ENCODE results near the gene FEM1C.

Gene FEM1C

GRCh38 chr5:115544436-115545350 is at the start of gene FEM1C:
Gene FEM1C (minus strand): TSS chr5:115544775. CDS start chr5:115543493, 1,282 bp downstream.
- intact Hi-C loops (cut with DNase I; ENCODE audit: low total_unique reads), result no loop called here
- no peak for TF ChIP-seq CTCF (IDR thresholded peaks at IDR 0.05)
- DNase-seq, result peak; percentile 97 to 99
- H3K27me3 ChIP-seq, result no peaks in the 10 kb centered on the region
- H3K4me1 ChIP-seq, result peaks cover 0 to 36% (median 4%) of the 10 kb centered on the region in 4 donors
- H3K36me3 ChIP-seq, result peaks cover 0 to 4% (median 0%) of the 10 kb centered on the region in 3 donors
- H3K27ac ChIP-seq, result peak within 1 kb of the TSS; percentile 98 to 100
- H3K4me3 ChIP-seq, result peak within 1 kb of the TSS; percentile 85 to 98
- peaks cover 0 to 4% (median 0%) of the 10 kb centered on the region in 3 donors for H3K9me3 ChIP-seq

- DNase-seq, result no peak
- no peaks in the 10 kb centered on the region for H3K27me3 ChIP-seq
- peaks cover 0 to 2% (median 0%) of the 10 kb centered on the region in 4 donors for H3K4me1 ChIP-seq
- intact Hi-C loops (cut with DNase I; ENCODE audit: low total_unique reads), result loop anchor here (5.0 kb wide), 1 partner anchor 282 kb away; no protein-coding TSS in a partner anchor
- H3K9me3 ChIP-seq, result no peaks in the 10 kb centered on the region
- no peaks in the 10 kb centered on the region for H3K36me3 ChIP-seq
- TF ChIP-seq CTCF (IDR thresholded peaks at IDR 0.05), result no peak
- no peak overlapping the region for H3K4me3 ChIP-seq
- H3K27ac ChIP-seq, result no peak overlapping the region
Measured at GRCh38 chr5:115589043-115589442, 44.5 kb upstream of the FEM1C start.

- Histone ChIP-seq H3K27ac (no peak overlapping the region), H3K36me3 (no peaks in the 10 kb centered on the region), H3K4me1 (no peaks in the 10 kb centered on the region), H3K4me3 (no peak overlapping the region), H3K27me3 (no peaks in the 10 kb centered on the region), H3K9me3 (no peaks in the 10 kb centered on the region)
- TF ChIP-seq CTCF (IDR thresholded peaks at IDR 0.05), result no peak
- intact Hi-C loops (cut with DNase I; ENCODE audit: low total_unique reads), result loop anchor here (5.0 kb wide), 1 partner anchor 281 kb away; no protein-coding TSS in a partner anchor
- no peak for DNase-seq
Measured at GRCh38 chr5:115588640-115589039, 44.1 kb upstream of the FEM1C start.

GRCh38 chr5:115586525-115587146 is 42.1 kb upstream of the FEM1C start:
- peak; percentile 54 to 57 for TF ChIP-seq CTCF (IDR thresholded peaks at IDR 0.05)
- no peaks in the 10 kb centered on the region for H3K9me3 ChIP-seq
- no peak overlapping the region for H3K4me3 ChIP-seq
- intact Hi-C loops (cut with DNase I; ENCODE audit: low total_unique reads), result loop anchor here (5.0 kb wide), 1 partner anchor 279 kb away; no protein-coding TSS in a partner anchor
- no peaks in the 10 kb centered on the region for H3K27me3 ChIP-seq
- DNase-seq, result no peak
- H3K36me3 ChIP-seq, result no peaks in the 10 kb centered on the region
- no peak overlapping the region for H3K27ac ChIP-seq
- H3K4me1 ChIP-seq, result no peaks in the 10 kb centered on the region

GRCh38 chr5:115585265-115585664 is 40.7 kb upstream of the FEM1C start:
- TF ChIP-seq CTCF (IDR thresholded peaks at IDR 0.05), result no peak
- intact Hi-C loops (cut with DNase I; ENCODE audit: low total_unique reads), result loop anchor here (5.0 kb wide), 1 partner anchor 278 kb away; no protein-coding TSS in a partner anchor
- no peaks in the 10 kb centered on the region for H3K9me3 ChIP-seq
- H3K27me3 ChIP-seq, result no peaks in the 10 kb centered on the region
- peaks cover 0 to 4% (median 3%) of the 10 kb centered on the region in 3 donors for H3K36me3 ChIP-seq
- H3K4me3 ChIP-seq, result no peak overlapping the region
- no peaks in the 10 kb centered on the region for H3K4me1 ChIP-seq
- H3K27ac ChIP-seq, result no peak overlapping the region
- no peak for DNase-seq

Data from tibial artery (tissue), 4 donors.